Tibial artery (tissue), 4 donors: ENCODE results near the gene CCL27.

Experiments
- DNase-seq, 2 donors: peaks; one replicate each; pipeline ENCODE4 v3.0.0-alpha.2; 2019
- H3K27ac ChIP-seq, 2 donors: fragments of 200-600 bp; sonication (generic) in 1 of 2; 1 replicate in 1 of 2; 2 replicates in 1 of 2; pipeline ENCODE4 v1.5.1; 2018 to 2019; ENCODE audit warnings: mild to moderate bottlenecking in 1 of 2
- H3K27me3 ChIP-seq, 2 donors: fragments of 200-600 bp; sonication (generic) in 1 of 2; one replicate each; pipeline versions ENCODE4 v1.5.1 to v1.6.0; 2016 to 2019
- H3K36me3 ChIP-seq, 3 donors: fragments of 200-600 bp; sonication (generic) in 2 of 3; one replicate each; pipeline ENCODE4 v1.5.1; 2016 to 2019; ENCODE audit warnings: mild to moderate bottlenecking in 2 of 3
- H3K4me1 ChIP-seq, 4 donors: fragments of 200-600 bp; sonication (generic) in 2 of 4; 1 replicate in 3 of 4; 2 replicates in 1 of 4; pipeline ENCODE4 v1.5.1; 2016 to 2019
- H3K4me3 ChIP-seq, 2 donors: fragments of 200-600 bp; sonication (generic) in 1 of 2; 1 replicate in 1 of 2; 2 replicates in 1 of 2; pipeline ENCODE4 v1.5.1; 2018 to 2019; ENCODE audit warnings: mild to moderate bottlenecking in 2 of 2
- H3K9me3 ChIP-seq, 3 donors: fragments of 200-600 bp; sonication (generic) in 1 of 3; one replicate each; pipeline ENCODE4 v1.5.1; 2016 to 2019
- intact Hi-C: fragments of 100-400 bp; cut with DNase I; formaldehyde crosslinking; loops from one replicate; pipeline ENCODE4 v1.15.0; 2023; ENCODE audit warnings: low total_unique reads
- TF ChIP-seq, protein P1 (sequence below), 2 experiments: fragments of 200-600 bp in 1 of 2; fragments of 450-650 bp in 1 of 2; IDR thresholded peaks; one replicate each; pipeline ENCODE4 v1.5.1; 2017 to 2019; ENCODE audit warnings: antibody characterized with exemption in 2 of 2, mild to moderate bottlenecking in 1 of 2, moderate library complexity in 1 of 2

The CCL27 gene

GRCh38 chr9:34648673-34649072 is 13.8 kb downstream of the CCL27 start:
- H3K27me3 ChIP-seq: no peaks in the 10 kb centered on the region
- no peak overlapping the region for H3K4me3 ChIP-seq
- no peaks in the 10 kb centered on the region for H3K9me3 ChIP-seq
- H3K27ac ChIP-seq: no peak overlapping the region
- peaks cover 8 to 54% (median 48%) of the 10 kb centered on the region in 4 donors for H3K4me1 ChIP-seq
- intact Hi-C loops: no loop called here
- TF ChIP-seq, protein P1, sequence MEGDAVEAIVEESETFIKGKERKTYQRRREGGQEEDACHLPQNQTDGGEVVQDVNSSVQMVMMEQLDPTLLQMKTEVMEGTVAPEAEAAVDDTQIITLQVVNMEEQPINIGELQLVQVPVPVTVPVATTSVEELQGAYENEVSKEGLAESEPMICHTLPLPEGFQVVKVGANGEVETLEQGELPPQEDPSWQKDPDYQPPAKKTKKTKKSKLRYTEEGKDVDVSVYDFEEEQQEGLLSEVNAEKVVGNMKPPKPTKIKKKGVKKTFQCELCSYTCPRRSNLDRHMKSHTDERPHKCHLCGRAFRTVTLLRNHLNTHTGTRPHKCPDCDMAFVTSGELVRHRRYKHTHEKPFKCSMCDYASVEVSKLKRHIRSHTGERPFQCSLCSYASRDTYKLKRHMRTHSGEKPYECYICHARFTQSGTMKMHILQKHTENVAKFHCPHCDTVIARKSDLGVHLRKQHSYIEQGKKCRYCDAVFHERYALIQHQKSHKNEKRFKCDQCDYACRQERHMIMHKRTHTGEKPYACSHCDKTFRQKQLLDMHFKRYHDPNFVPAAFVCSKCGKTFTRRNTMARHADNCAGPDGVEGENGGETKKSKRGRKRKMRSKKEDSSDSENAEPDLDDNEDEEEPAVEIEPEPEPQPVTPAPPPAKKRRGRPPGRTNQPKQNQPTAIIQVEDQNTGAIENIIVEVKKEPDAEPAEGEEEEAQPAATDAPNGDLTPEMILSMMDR (IDR thresholded peaks at IDR 0.05): no peak
- peaks cover 8 to 17% (median 16%) of the 10 kb centered on the region in 3 donors for H3K36me3 ChIP-seq
- DNase-seq: no peak

DNA sequence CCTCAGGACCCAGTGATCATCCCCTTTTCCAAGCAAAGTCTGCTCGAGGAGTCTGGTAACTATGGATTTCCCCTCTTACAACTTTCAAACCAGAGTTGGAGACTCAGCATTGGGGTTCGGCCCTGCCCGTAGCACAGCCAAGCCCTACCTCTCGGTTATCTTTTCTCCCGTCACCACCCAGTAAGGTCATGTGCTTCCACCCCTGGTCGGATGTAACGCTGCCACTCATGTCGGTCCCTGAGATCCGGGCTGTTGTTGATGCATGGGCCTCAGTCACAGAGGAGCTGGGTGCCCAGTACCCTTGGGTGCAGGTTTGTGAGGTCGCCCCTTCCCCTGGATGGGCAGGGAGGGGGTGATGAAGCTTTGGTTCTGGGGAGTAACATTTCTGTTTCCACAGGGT is 14.8 kb downstream of the CCL27 start:
- Histone ChIP-seq H3K4me1 (peaks cover 2 to 43% (median 38%) of the 10 kb centered on the region in 4 donors), H3K27ac (peak overlapping the region; percentile 89 to 94), H3K36me3 (peaks cover 8 to 17% (median 16%) of the 10 kb centered on the region in 3 donors), H3K27me3 (no peaks in the 10 kb centered on the region), H3K9me3 (no peaks in the 10 kb centered on the region), H3K4me3 (peak overlapping the region; percentile 81 to 96)
- DNase-seq: no peak
- intact Hi-C loops: no loop called here
- TF ChIP-seq, protein P1 (IDR thresholded peaks at IDR 0.05): no peak

DNA sequence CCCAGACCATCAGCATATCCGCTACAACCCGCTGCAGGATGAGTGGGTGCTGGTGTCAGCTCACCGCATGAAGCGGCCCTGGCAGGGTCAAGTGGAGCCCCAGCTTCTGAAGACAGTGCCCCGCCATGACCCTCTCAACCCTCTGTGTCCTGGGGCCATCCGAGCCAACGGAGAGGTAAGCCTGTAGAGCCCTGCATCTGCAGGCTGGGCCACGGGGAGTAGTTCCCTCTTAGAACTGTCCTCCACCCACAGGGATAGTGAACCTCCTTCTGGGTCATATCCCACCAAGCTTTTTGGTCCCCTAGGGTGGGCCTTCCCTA is 15.4 kb downstream of the CCL27 start:
- Histone ChIP-seq H3K4me3 (peak overlapping the region; percentile 81 to 96), H3K27me3 (no peaks in the 10 kb centered on the region), H3K9me3 (no peaks in the 10 kb centered on the region), H3K27ac (peak overlapping the region; percentile 89 to 94), H3K36me3 (peaks cover 8 to 17% (median 16%) of the 10 kb centered on the region in 3 donors), H3K4me1 (peaks cover 0 to 38% (median 33%) of the 10 kb centered on the region in 4 donors)
- intact Hi-C loops: no loop called here
- TF ChIP-seq, protein P1 (IDR thresholded peaks at IDR 0.05): no peak
- no peak for DNase-seq

DNA sequence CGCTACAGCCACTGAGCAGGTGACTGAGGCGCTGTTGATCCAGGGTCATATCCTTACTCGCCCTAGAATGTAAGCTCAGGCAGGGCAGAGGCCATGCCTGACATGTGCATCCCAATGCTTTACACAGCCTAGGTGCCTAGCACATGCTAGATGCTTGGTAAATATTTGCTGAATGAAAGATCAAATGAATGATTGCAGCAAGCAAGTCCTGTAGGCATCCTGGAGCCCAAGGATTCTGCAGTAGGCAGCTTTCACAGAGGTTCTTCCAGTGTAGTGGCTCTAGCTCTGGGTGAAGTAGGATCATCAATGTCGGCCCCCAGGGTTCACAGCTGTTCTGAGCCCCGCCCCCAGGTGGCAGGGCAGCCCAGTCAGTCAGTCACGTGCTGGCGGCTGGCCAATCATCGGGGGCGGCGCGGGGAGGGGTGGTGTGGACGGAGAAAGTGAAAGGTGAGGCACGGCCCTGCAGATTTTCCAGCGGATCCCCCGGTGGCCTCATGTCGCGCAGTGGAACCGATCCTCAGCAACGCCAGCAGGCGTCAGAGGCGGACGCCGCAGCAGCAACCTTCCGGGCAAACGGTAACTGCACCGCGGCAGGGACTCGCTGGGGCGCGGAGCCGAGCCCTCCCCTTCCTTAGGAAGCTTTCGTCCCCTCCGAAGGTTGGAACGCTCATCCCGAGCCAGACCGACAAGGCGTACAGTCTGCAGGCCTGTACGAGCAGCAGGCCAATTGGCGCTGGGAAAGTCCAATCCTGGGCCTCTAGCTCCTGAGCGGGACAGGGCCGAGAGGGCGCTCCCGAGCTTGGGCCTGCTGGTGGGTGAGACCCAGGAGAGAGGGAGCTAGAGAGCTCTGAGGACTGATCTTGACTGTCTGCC is 16.0 kb downstream of the CCL27 start, which contains the start of gene GALT:
TSS of gene GALT (plus strand) at position 465 of the 873 bp plus-strand sequence. CDS start at position 495, 30 bp downstream.
- TF ChIP-seq, protein P1 (IDR thresholded peaks at IDR 0.05): peak; percentile 39 to 55
- peak; percentile 97 for DNase-seq
- Histone ChIP-seq H3K27ac (peak within 1 kb of the TSS; percentile 89 to 94), H3K4me3 (peak within 1 kb of the TSS; percentile 81 to 96), H3K27me3 (no peaks in the 10 kb centered on the region), H3K9me3 (no peaks in the 10 kb centered on the region), H3K4me1 (peaks cover 0 to 34% (median 29%) of the 10 kb centered on the region in 4 donors), H3K36me3 (peaks cover 8 to 17% (median 16%) of the 10 kb centered on the region in 3 donors)
- intact Hi-C loops: no loop called here

DNA sequence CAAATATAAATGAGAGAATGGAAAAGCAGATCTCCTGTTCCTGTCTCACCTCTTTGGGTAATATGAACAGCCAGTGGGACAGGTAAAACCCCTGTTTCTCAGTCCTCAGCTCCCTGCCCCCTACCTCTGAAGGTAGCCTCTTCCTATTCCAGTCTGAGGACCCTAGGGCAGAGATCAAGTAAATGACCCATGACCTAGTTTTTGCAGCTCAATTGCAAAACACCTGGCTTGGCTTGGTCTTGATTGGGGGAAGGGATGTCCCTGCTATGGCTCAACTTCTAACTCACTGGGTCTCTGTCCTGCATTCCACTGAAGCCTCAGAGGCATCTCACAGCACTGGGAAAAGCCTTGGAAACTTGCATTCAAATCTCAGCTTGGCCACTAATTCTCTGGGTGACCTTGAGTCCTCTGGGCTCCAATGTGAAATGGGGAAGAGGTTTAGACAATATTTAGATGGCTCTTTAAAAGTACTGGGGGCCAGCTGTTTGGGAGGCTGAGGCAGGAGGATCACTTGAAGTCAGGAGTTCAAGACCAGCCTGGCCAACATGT is 17.6 kb downstream of the CCL27 start:
- no peaks in the 10 kb centered on the region for H3K9me3 ChIP-seq
- no peak overlapping the region for H3K27ac ChIP-seq
- no peaks in the 10 kb centered on the region for H3K27me3 ChIP-seq
- TF ChIP-seq, protein P1 (IDR thresholded peaks at IDR 0.05): no peak
- H3K4me1 ChIP-seq: peaks cover 0 to 25% (median 21%) of the 10 kb centered on the region in 4 donors
- H3K36me3 ChIP-seq: peaks cover 8 to 16% (median 15%) of the 10 kb centered on the region in 3 donors
- no peak overlapping the region for H3K4me3 ChIP-seq
- intact Hi-C loops: no loop called here
- no peak for DNase-seq
